SU-DHL-6 (cell line): ENCODE measurements around the gene APOL3.
"Not testable (repeated sequence)": the region's sequence is repeated elsewhere in the genome, so short reads cannot be mapped to it uniquely, and the experiment has no call there.

Source experiments
- H2AFZ ChIP-seq: fragments of 200-600 bp; sonication (generic); 2 replicates; pipeline ENCODE4 v1.6.1; 2014; ENCODE audit warnings: low read depth, mild to moderate bottlenecking, moderate library complexity, mixed read lengths, antibody characterized with exemption, low read length; ENCODE audit not compliant: severe bottlenecking
- H3F3A ChIP-seq: fragments of 200-600 bp; shearing (Covaris generic); 2 replicates; pipeline ENCODE4 v1.6.0; 2016; ENCODE audit warnings: antibody characterized with exemption, mild to moderate bottlenecking; ENCODE audit not compliant: insufficient read depth
- H3K27ac ChIP-seq: fragments of 200-600 bp; sonication (generic); 2 replicates; pipeline ENCODE4 v1.5.1; 2016; ENCODE audit warnings: low read depth, mild to moderate bottlenecking, low read length, moderate library complexity, mixed read lengths
- H3K27me3 ChIP-seq: fragments of 200-600 bp; sonication (generic), shearing (Covaris generic); 2 replicates; pipeline ENCODE4 v1.6.0; 2014; ENCODE audit warnings: mild to moderate bottlenecking, low read length
- H3K36me3 ChIP-seq: fragments of 200-600 bp; sonication (generic); 2 replicates; pipeline ENCODE4 v1.6.1; 2014; ENCODE audit warnings: mild to moderate bottlenecking, low read length, mixed read lengths
- H3K4me2 ChIP-seq: fragments of 300-600, 200-600 bp; shearing (Covaris generic), sonication (generic); 2 replicates; pipeline ENCODE4 v1.6.0; 2014; ENCODE audit warnings: low read length, low read depth, mild to moderate bottlenecking; ENCODE audit not compliant: poor library complexity, severe bottlenecking
- H3K4me3 ChIP-seq: fragments of 200-600 bp; sonication (generic); 2 replicates; pipeline ENCODE4 v1.5.1; 2014; ENCODE audit warnings: antibody characterized with exemption, low read length, mild to moderate bottlenecking, mixed read lengths; ENCODE audit not compliant: insufficient read depth, poor library complexity, severe bottlenecking
- H3K79me2 ChIP-seq: fragments of 200-600 bp; sonication (generic); 2 replicates; pipeline ENCODE4 v1.6.1; 2014; ENCODE audit warnings: mild to moderate bottlenecking, low read length, moderate library complexity; ENCODE audit not compliant: insufficient read depth
- H3K9ac ChIP-seq: fragments of 200-600 bp; sonication (generic); 2 replicates; pipeline ENCODE4 v1.7.0; 2014; ENCODE audit warnings: mild to moderate bottlenecking, low read length
- H3K9me2 ChIP-seq: fragments of 200-600 bp; sonication (generic); replicated peaks from 2 replicates; pipeline ENCODE4 v1.6.1; 2014; ENCODE audit warnings: low read length; ENCODE audit not compliant: insufficient read depth
- H3K9me3 ChIP-seq: fragments of 200-600 bp; sonication (generic); 2 replicates; pipeline ENCODE4 v1.6.1; 2014; ENCODE audit warnings: low read length, mixed read lengths; ENCODE audit not compliant: insufficient read depth
- H4K20me1 ChIP-seq: fragments of 200-600 bp; sonication (generic); 2 replicates; pipeline ENCODE4 v1.6.1; 2014; ENCODE audit warnings: low read depth, mild to moderate bottlenecking, antibody characterized with exemption, low read length, moderate library complexity, mixed read lengths
- EZH2phosphoT487 ChIP-seq: fragments of 200-600 bp; sonication (generic), shearing (Covaris generic); conservative IDR thresholded peaks from 2 replicates; pipeline ENCODE4 v1.6.1; 2018; ENCODE audit warnings: mild to moderate bottlenecking, antibody characterized with exemption, low read length, moderate library complexity, mixed read lengths
- TF ChIP-seq, protein P1 (sequence below): fragments of 200-600 bp; sonication (generic); IDR thresholded peaks from one replicate; pipeline ENCODE4 v1.5.1; 2017; ENCODE audit warnings: antibody characterized with exemption, mild to moderate bottlenecking, low read length, moderate library complexity; ENCODE audit not compliant: insufficient read depth, poor library complexity, severe bottlenecking

The APOL3 gene

GRCh38 chr22:36155702-36156101 is 4.9 kb downstream of the APOL3 start:
- Histone ChIP-seq H2AFZ (no peak overlapping the region), H3K27me3 (no peaks in the 10 kb centered on the region), H3K4me2 (no peak overlapping the region), H3K9me3 (no peaks in the 10 kb centered on the region), H3K9ac (no peak overlapping the region), H4K20me1 (no peaks in the 10 kb centered on the region), H3F3A (no peaks in the 10 kb centered on the region), H3K4me3 (no peak overlapping the region), H3K9me2 (no peaks in the 10 kb centered on the region), H3K79me2 (no peaks in the 10 kb centered on the region), H3K36me3 (no peaks in the 10 kb centered on the region), H3K27ac (no peak overlapping the region)
- TF ChIP-seq EZH2phosphoT487: no peak
- TF ChIP-seq, protein P1, sequence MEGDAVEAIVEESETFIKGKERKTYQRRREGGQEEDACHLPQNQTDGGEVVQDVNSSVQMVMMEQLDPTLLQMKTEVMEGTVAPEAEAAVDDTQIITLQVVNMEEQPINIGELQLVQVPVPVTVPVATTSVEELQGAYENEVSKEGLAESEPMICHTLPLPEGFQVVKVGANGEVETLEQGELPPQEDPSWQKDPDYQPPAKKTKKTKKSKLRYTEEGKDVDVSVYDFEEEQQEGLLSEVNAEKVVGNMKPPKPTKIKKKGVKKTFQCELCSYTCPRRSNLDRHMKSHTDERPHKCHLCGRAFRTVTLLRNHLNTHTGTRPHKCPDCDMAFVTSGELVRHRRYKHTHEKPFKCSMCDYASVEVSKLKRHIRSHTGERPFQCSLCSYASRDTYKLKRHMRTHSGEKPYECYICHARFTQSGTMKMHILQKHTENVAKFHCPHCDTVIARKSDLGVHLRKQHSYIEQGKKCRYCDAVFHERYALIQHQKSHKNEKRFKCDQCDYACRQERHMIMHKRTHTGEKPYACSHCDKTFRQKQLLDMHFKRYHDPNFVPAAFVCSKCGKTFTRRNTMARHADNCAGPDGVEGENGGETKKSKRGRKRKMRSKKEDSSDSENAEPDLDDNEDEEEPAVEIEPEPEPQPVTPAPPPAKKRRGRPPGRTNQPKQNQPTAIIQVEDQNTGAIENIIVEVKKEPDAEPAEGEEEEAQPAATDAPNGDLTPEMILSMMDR: no peak

DNA sequence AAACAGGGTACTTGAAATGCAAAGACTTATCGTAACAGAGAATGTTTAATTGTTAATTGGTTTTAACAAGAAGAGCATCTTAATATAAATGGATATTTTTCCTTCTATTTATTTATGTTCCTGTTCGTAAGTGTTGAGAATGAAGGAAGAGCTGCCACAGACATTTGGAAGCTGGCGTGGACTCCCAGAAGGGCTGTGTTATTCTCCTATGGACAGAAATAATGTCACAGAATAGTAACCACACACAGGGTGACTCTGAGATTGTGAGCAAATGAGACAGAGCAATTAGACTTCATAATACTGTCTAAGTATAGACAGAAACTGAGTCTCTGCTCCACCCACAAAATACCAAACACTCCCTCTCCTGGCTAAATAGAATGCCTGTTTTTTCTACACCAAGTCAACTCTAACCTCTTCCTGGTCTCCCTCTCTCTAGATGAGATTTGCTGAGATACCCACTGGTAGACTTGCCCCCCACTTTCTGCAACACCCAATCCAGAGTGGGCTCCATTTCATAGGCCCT is 6.1 kb downstream of the APOL3 start:
- Histone ChIP-seq H3K27me3 (no peaks in the 10 kb centered on the region), H3F3A (no peaks in the 10 kb centered on the region), H3K4me2 (no peak overlapping the region), H3K27ac (no peak overlapping the region), H4K20me1 (no peaks in the 10 kb centered on the region), H3K9me3 (no peaks in the 10 kb centered on the region), H3K79me2 (no peaks in the 10 kb centered on the region), H3K9me2 (no peaks in the 10 kb centered on the region), H3K36me3 (no peaks in the 10 kb centered on the region), H3K9ac (no peak overlapping the region), H2AFZ (no peak overlapping the region), H3K4me3 (no peak overlapping the region)
- TF ChIP-seq, protein P1: no peak
- TF ChIP-seq EZH2phosphoT487: no peak

- Histone ChIP-seq H3K79me2 (no peaks in the 10 kb centered on the region), H3F3A (no peaks in the 10 kb centered on the region), H3K27me3 (no peaks in the 10 kb centered on the region), H3K27ac (no peak overlapping the region), H3K9ac (no peak overlapping the region), H3K4me3 (no peak overlapping the region), H3K9me2 (no peaks in the 10 kb centered on the region), H3K9me3 (no peaks in the 10 kb centered on the region), H2AFZ (no peak overlapping the region), H4K20me1 (no peaks in the 10 kb centered on the region), H3K4me2 (no peak overlapping the region), H3K36me3 (no peaks in the 10 kb centered on the region)
- TF ChIP-seq EZH2phosphoT487: no peak
Observed at GRCh38 chr22:36153501-36154422, 6.8 kb downstream of the APOL3 start.

DNA sequence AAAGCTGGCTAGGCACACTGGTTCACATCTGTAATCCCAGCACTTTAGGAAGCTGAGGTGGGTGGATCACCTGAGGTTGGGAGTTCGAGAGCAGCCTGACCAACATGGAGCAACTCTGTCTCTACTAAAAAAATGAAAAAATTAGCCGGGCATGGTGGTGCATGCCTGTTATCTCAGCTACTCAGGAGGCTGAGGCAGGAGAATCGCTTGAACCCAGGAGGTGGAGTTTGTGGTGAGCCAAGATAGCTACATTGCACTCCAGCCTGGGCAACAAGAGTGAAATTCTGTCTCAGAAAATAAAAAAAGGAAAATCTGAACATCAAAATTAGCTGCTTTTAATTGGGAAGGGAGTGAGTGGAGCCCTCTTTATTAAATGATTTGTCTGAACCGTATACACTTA is 7.7 kb downstream of the APOL3 start:
- not testable (repeated sequence) for H3K27ac ChIP-seq, H4K20me1 ChIP-seq, H3K4me2 ChIP-seq, H2AFZ ChIP-seq, H3K27me3 ChIP-seq, H3K9ac ChIP-seq, H3K9me2 ChIP-seq, H3K9me3 ChIP-seq, H3F3A ChIP-seq, H3K36me3 ChIP-seq, H3K4me3 ChIP-seq, H3K79me2 ChIP-seq
